Fibroblast of the aortic adventitia (primary cell): ENCODE data around the gene LGALS3BP. TPM values are rescaled to one million over a fixed set of nuclear protein-coding genes. Genes with fewer than 3 reads are reported as not detected.
A peak's percentile ranks its signal among the peaks of the same experiment; 100 is the strongest.

Experiments used
- DNase-seq: peaks from one replicate; pipeline ENCODE4 v3.0.0-alpha.2; 2010; ENCODE audit warnings: low read depth
- H3K4me3 ChIP-seq: 2 replicates; pipeline ENCODE4 v1.5.1; 2011; ENCODE audit warnings: low read depth, mild to moderate bottlenecking, control low read depth, low read length, moderate library complexity
- CTCF ChIP-seq: IDR thresholded peaks from 2 replicates; pipeline ENCODE4 v1.5.1; 2011; ENCODE audit warnings: mild to moderate bottlenecking, low read length, control low read depth, inconsistent platforms; ENCODE audit not compliant: insufficient read depth
- total RNA-seq: library from RNA; depleted of rRNA; stranded (reverse); fragments of >200 nt; gene quantifications from 2 replicates; pipeline ENCODE4 v1.2.3, GENCODE V29; 2012; ENCODE audit warnings: low replicate concordance

Gene LGALS3BP
- total RNA-seq, 1 donor = 87.2 TPM

DNA sequence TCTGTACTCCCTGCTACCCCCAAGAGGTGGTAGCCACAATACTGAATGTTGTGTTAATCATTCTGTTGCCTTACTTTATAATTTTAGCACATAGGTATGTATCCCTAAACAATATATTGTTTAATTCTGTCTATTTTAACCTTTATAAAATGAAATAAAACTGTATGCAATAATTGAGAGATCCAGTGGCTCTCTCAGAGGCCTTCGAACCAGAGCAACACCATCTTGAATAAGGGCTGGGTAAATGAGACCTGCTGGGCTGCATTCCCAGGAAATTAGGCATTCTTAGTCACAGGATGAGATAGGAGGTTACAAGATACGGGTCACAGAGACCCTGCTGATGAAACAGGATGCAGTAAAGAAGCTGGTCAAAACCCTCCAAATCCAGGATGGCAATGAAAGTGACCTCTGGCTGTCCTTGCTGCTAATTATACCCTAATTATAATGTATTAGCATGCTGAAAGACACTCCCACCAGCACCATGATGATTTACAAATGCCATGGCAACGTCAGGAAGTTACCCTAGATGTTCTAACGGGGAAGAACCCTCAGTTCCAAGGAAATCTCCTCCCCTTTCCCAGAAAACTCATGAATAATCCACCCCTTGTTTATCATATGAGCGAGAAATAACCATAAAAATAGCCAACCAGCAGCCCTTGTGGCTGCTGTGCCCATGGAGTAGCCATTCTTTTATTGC lies 31.9 kb upstream of the LGALS3BP start:
- TF ChIP-seq CTCF = no peak
- DNase-seq = peak; percentile 78
- no peak overlapping the region for H3K4me3 ChIP-seq

- DNase-seq = no peak
- peak overlapping the region; percentile 68 for H3K4me3 ChIP-seq
- TF ChIP-seq CTCF = no peak
Observed at GRCh38 chr17:79010304-79010646, 30.6 kb upstream of the LGALS3BP start.

DNA sequence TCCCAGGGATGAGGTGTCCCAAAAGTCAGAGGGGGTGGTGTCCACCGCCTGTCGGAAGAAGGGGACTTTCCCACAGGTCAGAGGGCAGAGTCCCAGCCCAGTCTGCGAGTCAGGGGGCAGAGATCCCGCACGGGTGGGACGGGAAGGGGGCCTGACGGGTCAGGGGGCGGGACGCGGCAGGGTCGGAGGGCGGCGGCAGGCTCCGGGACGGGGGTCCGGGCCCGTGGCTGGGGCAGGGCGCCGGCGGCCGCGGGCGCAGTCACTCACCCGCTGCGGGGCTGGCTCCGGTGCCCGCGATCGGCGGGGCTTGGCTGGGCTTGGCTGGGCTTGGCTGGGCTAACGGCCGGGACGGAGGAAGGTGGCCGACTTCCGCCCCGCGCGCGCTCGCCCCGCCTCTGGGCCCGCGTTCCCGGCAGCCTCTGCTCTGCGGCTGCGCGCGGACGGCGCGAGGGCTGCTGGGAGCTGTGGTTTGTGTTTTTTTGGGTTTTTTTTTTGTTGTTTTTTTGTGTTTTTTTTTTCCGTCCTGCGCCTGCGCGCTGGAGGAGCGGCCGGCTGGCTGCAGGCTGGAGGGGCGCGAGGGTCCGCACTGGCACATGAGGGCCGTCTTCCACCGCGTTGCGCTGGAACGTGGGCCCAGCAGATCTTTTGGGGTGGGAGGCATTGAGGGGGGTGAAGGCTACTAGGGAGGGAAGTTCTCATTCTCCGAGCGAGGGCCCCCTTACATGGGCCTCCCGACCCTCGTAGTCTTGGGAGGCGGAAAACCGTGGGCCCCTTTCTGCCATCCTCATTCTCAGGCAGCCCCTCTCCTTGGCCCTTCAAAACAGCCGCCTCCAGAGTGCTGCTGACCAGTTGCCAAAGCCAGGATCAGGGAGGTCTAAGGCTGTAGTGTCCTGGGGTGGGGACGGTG lies 29.9 kb upstream of the LGALS3BP start, which contains the start of gene CANT1:
Gene CANT1 (minus strand): TSS at position 368 of the 907 bp plus-strand sequence. CDS start 12,142 bp downstream, outside the sequence.
- peak within 1 kb of the TSS; percentile 99 for H3K4me3 ChIP-seq
- DNase-seq = peak; percentile 83
- TF ChIP-seq CTCF = no peak

DNA sequence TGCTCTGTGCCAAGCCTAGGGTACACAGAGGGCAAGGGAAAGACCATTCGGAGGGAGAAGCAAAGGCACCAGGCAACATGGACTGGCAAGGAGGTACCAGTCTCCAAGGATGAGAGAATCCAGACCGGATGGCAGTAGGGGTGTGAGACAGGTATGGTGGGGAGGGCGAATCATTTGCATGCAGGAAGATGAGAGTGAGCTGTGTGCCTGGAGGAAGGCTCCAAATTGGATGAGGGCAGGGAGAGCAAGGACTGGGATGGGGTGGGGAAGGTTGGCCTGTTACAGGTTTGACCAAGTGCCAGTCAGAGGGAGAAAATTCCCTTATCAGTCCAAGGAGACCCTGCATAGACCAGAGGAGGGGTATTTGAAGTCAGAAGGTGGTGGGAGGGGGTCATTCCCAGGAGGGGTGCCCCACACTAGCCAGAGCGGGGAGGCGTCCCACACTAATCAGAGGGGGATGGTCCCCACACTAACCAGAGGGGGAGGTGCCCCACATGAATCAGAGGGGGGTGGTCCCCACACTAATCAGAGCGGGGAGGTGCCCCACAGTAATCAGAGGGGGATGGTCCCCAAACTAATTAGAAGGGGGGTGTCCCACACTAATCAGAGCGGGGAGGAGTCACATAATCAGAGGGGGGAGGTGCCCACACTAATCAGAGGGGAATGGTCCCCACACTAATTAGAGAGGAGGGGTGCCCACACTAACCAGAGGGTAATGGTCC lies 29.1 kb upstream of the LGALS3BP start:
- peak overlapping the region; percentile 99 for H3K4me3 ChIP-seq
- TF ChIP-seq CTCF = no peak
- DNase-seq = no peak

GRCh38 chr17:79007504-79008381 lies 28.0 kb upstream of the LGALS3BP start:
- peak overlapping the region; percentile 99 for H3K4me3 ChIP-seq
- no peak for TF ChIP-seq CTCF
- DNase-seq = no peak
